A549 (cell line): ENCODE results near the gene DCDC2. TPM values are rescaled to one million over a fixed set of nuclear protein-coding genes. Genes with fewer than 3 reads are reported as not detected.
A peak's percentile ranks its signal among the peaks of the same experiment; 100 is the strongest.

Experiments
- ATAC-seq, 2 experiments: fragments of 200-7000 bp in 1 of 2; fragments of >200 bp in 1 of 2; cut with Nextera tagmentation in 1 of 2; cut with Tn5 transposase in 1 of 2; 3 replicates each; pipeline versions ENCODE4 v1.8.0 to v1.9.1; 2018 to 2020; ENCODE audit warnings: mild to moderate bottlenecking in 1 of 2, moderate library complexity in 1 of 2
- CTCF ChIA-PET: fragments of 300-600 bp; sonication (Branson Sonifier 250); formaldehyde crosslinking; extraction: SDS; loops from one replicate; lab custom pipeline; 2021; ENCODE audit warnings: antibody characterized with exemption, inconsistent platforms; lab: Yijun Ruan, JAX
- POLR2A ChIA-PET: fragments of 350-600 bp; formaldehyde crosslinking; extraction: SDS; loops from one replicate; lab custom pipeline; 2021; ENCODE audit warnings: antibody characterized with exemption, inconsistent platforms; lab: Yijun Ruan, JAX
- DNase-seq, 2 experiments: peaks; one replicate each; pipeline versions ENCODE4 v3.0.0 to v3.0.0-alpha.2; 2011 to 2016; ENCODE audit warnings: low read depth in 1 of 2, low spot score in 1 of 2
- FAIRE-seq: peaks from 2 replicates; lab custom pipeline; 2011; peaks lifted over from hg19 to GRCh38; lab: Jason Lieb, UNC
- H3K27ac ChIP-seq, 2 experiments: fragments of >200 bp; sonication (Bioruptor Twin); formaldehyde crosslinking; 3 replicates each; pipeline ENCODE4 v1.5.1; 2016 to 2017
- H3K4me1 ChIP-seq: fragments of >200 bp; sonication (Bioruptor Twin); formaldehyde crosslinking; 3 replicates; pipeline ENCODE4 v1.6.1; 2016
- H3K4me2 ChIP-seq: fragments of >200 bp; sonication (Bioruptor Twin); formaldehyde crosslinking; 3 replicates; pipeline ENCODE4 v1.6.1; 2016
- H3K4me3 ChIP-seq: fragments of >200 bp; sonication (Bioruptor Twin); formaldehyde crosslinking; 3 replicates; pipeline ENCODE4 v1.5.1; 2016
- H3K9me3 ChIP-seq: fragments of >200 bp; sonication (Bioruptor Twin); formaldehyde crosslinking; 3 replicates; pipeline ENCODE4 v1.6.1; 2016
- CHD4 ChIP-seq: fragments of 200-600 bp; sonication (generic); IDR thresholded peaks from 2 replicates; pipeline ENCODE4 v1.6.1; 2016; ENCODE audit warnings: antibody characterized with exemption, mild to moderate bottlenecking, borderline replicate concordance
- EHF ChIP-seq: fragments of 250-450 bp; sonication (Bioruptor Pico); IDR thresholded peaks from 2 replicates; pipeline ENCODE4 v1.5.0; 2020; ENCODE audit warnings: mild to moderate bottlenecking
- ELK1 ChIP-seq: fragments of 150-350 bp; IDR thresholded peaks from 2 replicates; pipeline ENCODE4 v1.6.1; 2014; ENCODE audit warnings: low read depth, mild to moderate bottlenecking, low read length
- EP300 ChIP-seq, 2 experiments: fragments of >200 bp; sonication (Bioruptor Twin); formaldehyde crosslinking; IDR thresholded peaks; 2 replicates in 1 of 2; 3 replicates in 1 of 2; pipeline ENCODE4 v1.6.1; 2016 to 2017
- ESRRA ChIP-seq: fragments of 150-350 bp; IDR thresholded peaks from 2 replicates; pipeline ENCODE4 v1.6.1; 2014; ENCODE audit warnings: mild to moderate bottlenecking, low read length, borderline replicate concordance
- HDAC2 ChIP-seq: fragments of 200-600 bp; sonication (generic); IDR thresholded peaks from 2 replicates; pipeline ENCODE4 v1.6.1; 2016
- HOXA7 ChIP-seq: fragments of 250-450 bp; sonication (Bioruptor Pico); IDR thresholded peaks from 2 replicates; pipeline ENCODE4 v1.5.0; 2020; ENCODE audit warnings: mild to moderate bottlenecking, moderate library complexity
- HOXB13 ChIP-seq: fragments of 250-450 bp; sonication (Bioruptor Pico); IDR thresholded peaks from 2 replicates; pipeline ENCODE4 v1.5.0; 2020; ENCODE audit warnings: low read depth, mild to moderate bottlenecking, moderate library complexity
- MAFK ChIP-seq: fragments of 450-650 bp; IDR thresholded peaks from 2 replicates; pipeline ENCODE4 v1.6.1; 2014; ENCODE audit not compliant: partially characterized antibody
- MAZ ChIP-seq: fragments of 150-350 bp; IDR thresholded peaks from 2 replicates; pipeline ENCODE4 v1.6.1; 2014; ENCODE audit warnings: antibody characterized with exemption, low read depth, low read length, borderline replicate concordance
- MYC ChIP-seq: IDR thresholded peaks from 2 replicates; pipeline ENCODE4 v1.6.1; 2012; ENCODE audit warnings: mild to moderate bottlenecking, inconsistent platforms, low read length, improper control_type of control experiment, borderline replicate concordance
- PBX3 ChIP-seq: IDR thresholded peaks from 2 replicates; pipeline ENCODE4 v1.6.1; 2012
- RAD21 ChIP-seq, 2 experiments: fragments of >200 bp in 1 of 2; sonication (Bioruptor Twin) in 1 of 2; formaldehyde crosslinking in 1 of 2; IDR thresholded peaks in 1 of 2; conservative IDR thresholded peaks in 1 of 2; 2 replicates in 1 of 2; 3 replicates in 1 of 2; pipeline ENCODE4 v1.6.1; 2012 to 2018; ENCODE audit warnings: inconsistent platforms in 1 of 2
- USF2 ChIP-seq: fragments of 450-650 bp; IDR thresholded peaks from 2 replicates; pipeline ENCODE4 v1.6.1; 2014; ENCODE audit warnings: antibody characterized with exemption
- ZSCAN20 ChIP-seq: fragments of 250-450 bp; sonication (Bioruptor Pico); IDR thresholded peaks from 2 replicates; pipeline ENCODE4 v1.8.0; 2022; ENCODE audit warnings: mild to moderate bottlenecking, moderate library complexity
- WGBS: methylation state at CpG from one replicate; pipeline ENCODE4 v1.1.6; 2017; ENCODE audit errors: missing lambda C conversion rate; 5-methylcytosine and 5-hydroxymethylcytosine counted together
- polyA plus RNA-seq, 4 experiments: library from polyadenylated mRNA; depleted of rRNA in 3 of 4; stranded (reverse); fragments of >200 nt; fragmentation: RNase III in 1 of 4; extraction: RNeasy Plus Mini Kit Qiagen cat#74134 plus additional on column Dnase treatment in 1 of 4; gene quantifications; 2 replicates in 3 of 4; 3 replicates in 1 of 4; pipeline ENCODE4 v1.2.3, GENCODE V29; 2011 to 2017
- TF ChIP-seq, protein P1 (sequence below): fragments of >200 bp; sonication (Bioruptor Twin); formaldehyde crosslinking; IDR thresholded peaks from 2 replicates; pipeline ENCODE4 v1.6.1; 2016

DCDC2 gene
- polyA plus RNA-seq, 2 of the 4 experiments (the other 2 are of a cell fraction), result 9.1 to 9.4 TPM

DNA sequence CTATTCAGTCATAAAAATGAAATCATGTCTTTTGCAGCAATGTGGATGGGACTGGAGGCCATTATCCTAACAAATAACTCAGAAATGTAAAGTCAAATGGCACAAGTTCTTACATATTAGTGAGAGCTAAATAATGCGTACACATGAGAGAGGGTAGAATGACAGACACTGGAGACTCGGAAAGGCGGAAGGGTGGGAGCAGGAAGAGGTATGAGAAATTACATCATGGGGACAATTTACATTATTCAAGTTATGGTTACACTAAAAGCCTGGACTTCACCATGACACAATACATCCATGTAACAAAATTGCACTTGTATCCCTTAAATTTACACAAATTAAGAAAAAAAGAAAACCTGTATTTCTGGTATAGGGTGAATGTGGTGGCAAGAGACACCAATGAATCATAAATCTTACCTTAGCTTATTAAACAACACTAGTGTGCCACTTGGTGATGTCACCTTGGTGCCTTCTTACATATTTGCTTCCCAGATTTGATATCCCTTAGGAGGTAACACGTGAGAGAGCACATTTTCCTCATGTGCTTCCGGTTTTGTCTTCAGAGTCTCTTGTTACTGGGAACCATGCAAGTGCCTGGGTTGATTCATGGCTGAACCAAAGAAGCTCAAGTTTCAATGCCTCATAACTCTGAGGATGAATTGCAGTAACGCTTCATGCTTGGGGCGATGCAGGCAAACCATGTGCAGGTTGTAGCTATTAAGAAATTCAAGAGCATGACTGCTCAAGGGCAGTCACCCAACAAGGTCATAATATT, 84.6 kb downstream of the DCDC2 start (continued):
- no peak for TF ChIP-seq ELK1

- no peak for TF ChIP-seq RAD21 (conservative IDR thresholded peaks at IDR 0.05 in 1 of 2, IDR thresholded peaks at IDR 0.05 in 1 of 2)
- TF ChIP-seq ESRRA, result no peak
- TF ChIP-seq HOXB13, result no peak
- TF ChIP-seq MAZ, result no peak
- TF ChIP-seq HOXA7 (CRISPR knock-in tag), result no peak
- TF ChIP-seq EP300 (IDR thresholded peaks at IDR 0.05), result no peak
- no peak for TF ChIP-seq MYC
- TF ChIP-seq ZSCAN20, result no peak
- TF ChIP-seq EHF (CRISPR knock-in tag), result no peak
- no peak for TF ChIP-seq HDAC2
- TF ChIP-seq CHD4, result no peak
- no peak for TF ChIP-seq PBX3
- TF ChIP-seq, protein P1, sequence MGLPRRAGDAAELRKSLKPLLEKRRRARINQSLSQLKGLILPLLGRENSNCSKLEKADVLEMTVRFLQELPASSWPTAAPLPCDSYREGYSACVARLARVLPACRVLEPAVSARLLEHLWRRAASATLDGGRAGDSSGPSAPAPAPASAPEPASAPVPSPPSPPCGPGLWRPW, result no peak
- Histone ChIP-seq H3K27ac (no peak overlapping the region), H3K9me3 (no peaks in the 10 kb centered on the region), H3K4me3 (no peak overlapping the region), H3K4me2 (no peak overlapping the region), H3K4me1 (no peaks in the 10 kb centered on the region)
- no peak for FAIRE-seq
- POLR2A ChIA-PET, result no interaction called here
- no peak for DNase-seq
- no peak for ATAC-seq
- CTCF ChIA-PET, result interaction anchor here (1.8 kb wide), 1 partner anchor 11 kb away, joined by 7 read pairs; no protein-coding TSS in a partner anchor
Measured at GRCh38 chr6:24272553-24272952, 85.3 kb downstream of the DCDC2 start.

- TF ChIP-seq MAFK (peak; percentile 27), USF2 (no peak), PBX3 (no peak)
- Histone ChIP-seq H3K4me3 (no peak overlapping the region), H3K9me3 (no peaks in the 10 kb centered on the region), H3K4me2 (no peak overlapping the region), H3K27ac (no peak overlapping the region), H3K4me1 (no peaks in the 10 kb centered on the region)
- FAIRE-seq (no peak), ATAC-seq (no peak), DNase-seq (no peak)
- 86% methylated on average over 1 of the region's 1 CpG for WGBS
- ChIA-PET POLR2A (no interaction called here), CTCF (interaction anchor here (1.8 kb wide), 1 partner anchor 11 kb away, joined by 7 read pairs; no protein-coding TSS in a partner anchor)
Measured at GRCh38 chr6:24272148-24272547, 85.7 kb downstream of the DCDC2 start.
